Renal pelvis (tissue), 12 donors: ENCODE measurements around the gene SPACA6. TPM values are rescaled to one million over a fixed set of nuclear protein-coding genes. Genes with fewer than 3 reads are reported as not detected.
"Not testable (repeated sequence)": the region's sequence is repeated elsewhere in the genome, so short reads cannot be mapped to it uniquely, and the experiment has no call there.

ENCODE experiments used
- DNase-seq: peaks from one replicate; pipeline ENCODE4 v3.0.0-alpha.2; 2013
- long read RNA-seq, 16 experiments: transcript quantifications; one replicate each; lab custom pipeline, GENCODE V29; 2026
- polyA plus RNA-seq, 3 donors: library from polyadenylated mRNA; unstranded; fragments of 120-200 nt; gene quantifications; one replicate each; pipeline ENCODE4 v1.2.1, GENCODE V29; 2013; ENCODE audit not compliant: insufficient read length in 3 of 3

Gene SPACA6, protein sequence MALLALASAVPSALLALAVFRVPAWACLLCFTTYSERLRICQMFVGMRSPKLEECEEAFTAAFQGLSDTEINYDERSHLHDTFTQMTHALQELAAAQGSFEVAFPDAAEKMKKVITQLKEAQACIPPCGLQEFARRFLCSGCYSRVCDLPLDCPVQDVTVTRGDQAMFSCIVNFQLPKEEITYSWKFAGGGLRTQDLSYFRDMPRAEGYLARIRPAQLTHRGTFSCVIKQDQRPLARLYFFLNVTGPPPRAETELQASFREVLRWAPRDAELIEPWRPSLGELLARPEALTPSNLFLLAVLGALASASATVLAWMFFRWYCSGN
- polyA plus RNA-seq, result 10 to 100 TPM; 16.4 to 27.6 (median 24.1) TPM
- long read RNA-seq, donor 1, partial matches to known transcripts, result 0 of 1 reads
- long read RNA-seq, donor 1, other reads (novel, unspliced or antisense), result 0 of 1 reads
- long read RNA-seq, donor 2, partial matches to known transcripts, result 0 of 2 reads
- long read RNA-seq, donor 2, other reads (novel, unspliced or antisense), result 0 of 2 reads
- long read RNA-seq, donor 3, partial matches to known transcripts, result 0 of 3 reads
- long read RNA-seq, donor 3, other reads (novel, unspliced or antisense), result 0 of 3 reads
- long read RNA-seq, donor 4, partial matches to known transcripts, result 0 of 4 reads
- long read RNA-seq, donor 4, other reads (novel, unspliced or antisense), result 0 of 4 reads
- long read RNA-seq, donor 5, partial matches to known transcripts, result 0 of 1 reads
- long read RNA-seq, donor 5, other reads (novel, unspliced or antisense), result 0 of 1 reads
- long read RNA-seq, donor 6, partial matches to known transcripts, result 0 of 2 reads
- long read RNA-seq, donor 6, other reads (novel, unspliced or antisense), result 0 of 2 reads
- long read RNA-seq, donor 7, partial matches to known transcripts, result 0 of 2 reads
- long read RNA-seq, donor 7, other reads (novel, unspliced or antisense), result 0 of 2 reads
- long read RNA-seq, donor 8, result 0 reads
- long read RNA-seq, donor 9, partial matches to known transcripts, result 5 of 7 reads
- long read RNA-seq, donor 9, other reads (novel, unspliced or antisense), result 0 of 7 reads
- long read RNA-seq, donor 10, partial matches to known transcripts, result 0 of 6 reads
- long read RNA-seq, donor 10, other reads (novel, unspliced or antisense), result 0 of 6 reads
- long read RNA-seq, donor 11, partial matches to known transcripts, result 0 of 1 reads
- long read RNA-seq, donor 11, other reads (novel, unspliced or antisense), result 0 of 1 reads
- long read RNA-seq, donor 12, partial matches to known transcripts, result 0 of 1 reads
- long read RNA-seq, donor 12, other reads (novel, unspliced or antisense), result 0 of 1 reads
- long read RNA-seq, donor 13, partial matches to known transcripts, result 0 of 2 reads
- long read RNA-seq, donor 13, other reads (novel, unspliced or antisense), result 0 of 2 reads
- long read RNA-seq, donor 14, partial matches to known transcripts, result 10 of 11 reads
- long read RNA-seq, donor 14, other reads (novel, unspliced or antisense), result 0 of 11 reads
- long read RNA-seq, donor 15, partial matches to known transcripts, result 0 of 5 reads
- long read RNA-seq, donor 15, other reads (novel, unspliced or antisense), result 0 of 5 reads
- long read RNA-seq, donor 16, partial matches to known transcripts, result 0 of 3 reads
- long read RNA-seq, donor 16, other reads (novel, unspliced or antisense), result 0 of 3 reads

DNA sequence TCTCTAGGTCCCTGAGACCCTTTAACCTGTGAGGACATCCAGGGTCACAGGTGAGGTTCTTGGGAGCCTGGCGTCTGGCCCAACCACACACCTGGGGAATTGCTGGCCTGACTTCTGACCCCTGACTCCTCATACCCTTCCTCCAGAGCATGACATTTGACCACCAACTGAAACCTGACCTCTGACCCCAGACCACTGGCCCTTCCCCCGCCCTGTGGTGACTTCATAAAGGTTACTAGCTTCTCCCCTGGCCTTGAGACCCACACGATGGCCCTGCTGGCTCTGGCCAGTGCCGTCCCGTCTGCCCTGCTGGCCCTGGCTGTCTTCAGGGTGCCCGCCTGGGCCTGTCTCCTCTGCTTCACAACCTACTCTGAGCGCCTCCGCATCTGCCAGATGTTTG lies at the start of gene SPACA6:
Gene SPACA6, plus strand, starts transcription at position 71 of the 400 bp plus-strand sequence. Its CDS starts 197 bp downstream, at position 268.
- no peak for DNase-seq

DNA sequence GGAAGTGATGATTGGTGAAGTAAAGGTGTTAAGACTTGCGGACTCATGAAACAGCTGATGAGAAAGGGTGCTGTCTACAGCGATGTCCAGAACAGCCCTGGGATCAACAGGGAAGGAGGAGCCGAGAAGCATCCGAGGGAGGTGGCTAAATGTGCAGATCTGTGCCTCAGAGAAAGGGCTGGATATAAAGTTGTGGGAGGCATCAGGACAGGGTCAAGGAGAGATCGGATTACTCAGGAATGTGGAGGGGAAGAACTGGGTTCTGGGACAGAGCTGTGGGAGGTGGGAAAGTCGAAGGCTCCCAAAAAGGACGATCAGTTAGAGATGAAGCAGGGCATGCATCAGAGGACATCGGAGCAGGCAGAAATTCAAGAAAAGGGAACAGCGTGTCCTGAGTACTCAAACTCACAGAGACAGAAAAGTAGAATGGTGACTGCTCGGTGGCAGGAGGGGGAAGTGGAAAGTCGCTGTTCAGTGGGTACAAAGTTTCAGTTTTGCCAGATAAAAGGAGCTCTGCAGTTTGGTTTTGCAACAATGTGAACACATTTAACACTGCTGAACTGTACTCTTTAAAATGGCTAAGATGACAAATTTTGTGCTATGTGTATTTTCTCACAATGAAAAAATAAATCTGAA lies 48.4 kb upstream of the SPACA6 start:
- no peak for DNase-seq

GRCh38 chr19:51646730-51647129 lies 46.4 kb upstream of the SPACA6 start, which contains the start of gene SIGLEC14:
Gene SIGLEC14, minus strand, starts transcription at chr19:51646825. Its CDS starts 66 bp downstream, at chr19:51646759.
- not testable (repeated sequence) for DNase-seq

- no peak for DNase-seq
Measured at GRCh38 chr19:51647318-51647717, 45.8 kb upstream of the SPACA6 start.

DNA sequence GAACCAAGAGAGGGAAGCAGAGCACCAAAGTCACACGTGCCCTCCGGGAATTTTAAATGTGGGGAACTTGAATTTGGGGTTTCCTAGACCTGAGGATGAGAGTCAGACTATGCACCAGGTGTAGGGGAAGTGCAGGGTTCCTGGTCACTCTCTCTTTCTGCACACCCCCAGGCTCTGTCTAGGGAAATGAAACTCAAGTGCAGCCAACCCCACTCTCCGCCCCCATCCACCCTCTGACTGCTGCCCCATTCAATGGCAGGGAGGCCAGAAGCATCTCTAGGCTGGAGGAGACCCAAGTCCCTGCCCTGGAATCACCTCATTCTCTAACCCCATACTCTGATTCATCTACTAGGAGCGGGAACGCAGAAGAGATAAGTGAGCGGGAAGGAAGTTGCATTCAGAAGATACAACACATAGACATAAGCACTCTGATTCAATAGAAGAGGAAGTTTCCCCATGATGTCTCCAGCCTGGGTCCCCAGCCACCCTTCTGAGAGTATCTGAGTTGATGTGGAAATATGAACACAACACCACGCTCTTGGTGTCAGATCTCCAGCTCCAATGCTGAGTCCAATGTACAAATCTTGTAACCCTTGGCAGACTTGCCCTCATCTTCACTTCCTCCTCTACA lies 41.8 kb upstream of the SPACA6 start:
- DNase-seq, result no peak

GRCh38 chr19:51652266-51652665 lies 40.9 kb upstream of the SPACA6 start:
- DNase-seq, result no peak

DNA sequence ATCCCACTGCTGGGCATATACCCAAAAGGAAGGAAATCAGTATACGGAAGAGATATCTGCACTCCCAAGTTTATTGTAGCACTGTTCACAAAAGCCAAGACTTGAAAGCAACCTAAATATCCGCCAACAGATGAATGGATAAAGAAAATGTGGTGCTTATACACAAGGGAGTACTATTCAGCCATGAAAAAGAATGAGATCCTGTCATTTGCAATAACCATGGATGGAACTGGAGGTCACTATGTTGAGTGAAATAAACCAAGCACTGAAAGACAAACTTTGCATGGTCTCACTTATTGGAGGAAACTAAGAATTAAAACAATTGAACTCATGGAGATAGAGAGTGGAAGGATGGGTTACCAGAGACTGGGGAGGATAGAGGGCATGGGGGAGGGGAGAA lies 40.0 kb upstream of the SPACA6 start:
- no peak for DNase-seq

DNA sequence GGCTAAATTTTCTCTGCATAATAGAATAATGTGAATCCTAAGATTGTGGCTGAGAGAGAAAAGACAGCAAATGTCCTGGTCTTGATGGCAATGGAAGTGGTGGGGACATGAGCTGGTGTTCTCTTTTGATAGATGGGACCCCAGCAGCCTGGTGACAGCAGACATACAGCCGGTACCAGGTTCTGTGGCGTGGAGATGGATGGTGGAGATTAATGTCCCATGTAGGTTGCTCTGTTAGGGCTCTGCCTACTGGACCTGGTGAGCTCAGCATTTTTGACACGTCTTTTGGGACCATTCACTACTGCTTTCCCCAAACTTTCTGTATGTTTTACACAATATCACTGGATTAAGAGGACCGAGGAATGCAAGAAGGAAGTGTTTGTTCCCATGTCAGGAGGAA lies 38.3 kb upstream of the SPACA6 start:
- DNase-seq, result no peak

GRCh38 chr19:51660975-51661600 lies 32.0 kb upstream of the SPACA6 start:
- peak; percentile 76 for DNase-seq

DNA sequence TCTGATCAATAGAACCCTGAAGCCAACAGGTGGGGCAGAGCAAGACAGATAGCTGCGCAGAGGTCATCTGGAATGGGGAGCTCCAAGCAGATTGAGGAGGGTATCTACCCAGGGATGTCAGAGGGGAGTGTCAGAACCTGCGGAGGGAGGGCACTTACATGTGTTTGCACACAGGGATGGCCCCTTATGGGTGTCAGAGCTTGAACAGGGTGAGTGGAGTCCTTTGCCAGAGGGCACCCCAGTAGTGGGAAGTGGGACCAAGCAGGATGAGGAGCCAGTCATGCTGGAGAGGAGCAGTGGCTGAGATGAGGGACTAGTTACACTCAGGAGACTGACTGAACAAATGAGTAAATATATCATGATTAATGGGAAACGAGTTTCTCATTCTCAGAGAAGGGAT lies 29.5 kb upstream of the SPACA6 start:
- DNase-seq, result no peak

DNA sequence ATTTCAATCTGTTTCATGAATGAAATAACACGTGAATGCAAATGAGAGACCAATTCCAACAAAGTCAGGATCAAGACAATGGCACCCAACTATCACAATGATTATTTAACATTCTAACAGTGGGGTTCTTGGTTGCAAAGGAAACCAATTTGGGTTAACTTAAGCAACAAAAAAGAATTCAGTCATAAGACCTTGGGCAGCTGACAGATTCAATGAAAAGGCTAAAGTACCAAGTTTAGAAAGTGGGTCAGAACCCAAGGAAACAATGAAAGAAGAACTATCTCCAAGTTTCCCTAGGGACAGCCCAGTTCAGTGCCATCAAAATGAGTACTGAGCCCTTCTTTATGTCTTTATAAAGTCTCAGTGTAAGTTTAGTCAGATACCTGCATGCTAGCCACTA lies 29.0 kb upstream of the SPACA6 start:
- DNase-seq, result no peak

GRCh38 chr19:51664997-51665396 lies 28.1 kb upstream of the SPACA6 start:
- DNase-seq, result no peak

DNA sequence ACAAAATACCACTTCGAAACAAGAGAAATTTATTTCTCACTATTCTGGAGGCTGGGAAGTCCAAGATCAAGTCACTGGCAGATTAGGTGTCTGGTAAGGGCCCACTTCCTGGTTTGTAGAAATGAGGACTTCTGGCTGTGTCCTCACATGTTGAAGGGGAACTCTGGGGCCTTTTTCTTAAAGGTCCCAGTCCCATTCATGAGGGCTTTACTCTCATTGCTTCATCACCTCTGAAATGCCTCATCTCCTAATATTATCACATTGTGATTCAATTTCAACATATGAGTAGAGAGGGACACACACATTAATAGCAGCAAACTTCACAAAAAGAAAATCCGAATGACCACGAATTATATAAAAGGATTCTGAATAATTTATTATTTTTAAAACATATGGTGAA lies 24.9 kb upstream of the SPACA6 start:
- no peak for DNase-seq

GRCh38 chr19:51675911-51676565 lies 17.1 kb upstream of the SPACA6 start:
- not testable (repeated sequence) for DNase-seq

DNA sequence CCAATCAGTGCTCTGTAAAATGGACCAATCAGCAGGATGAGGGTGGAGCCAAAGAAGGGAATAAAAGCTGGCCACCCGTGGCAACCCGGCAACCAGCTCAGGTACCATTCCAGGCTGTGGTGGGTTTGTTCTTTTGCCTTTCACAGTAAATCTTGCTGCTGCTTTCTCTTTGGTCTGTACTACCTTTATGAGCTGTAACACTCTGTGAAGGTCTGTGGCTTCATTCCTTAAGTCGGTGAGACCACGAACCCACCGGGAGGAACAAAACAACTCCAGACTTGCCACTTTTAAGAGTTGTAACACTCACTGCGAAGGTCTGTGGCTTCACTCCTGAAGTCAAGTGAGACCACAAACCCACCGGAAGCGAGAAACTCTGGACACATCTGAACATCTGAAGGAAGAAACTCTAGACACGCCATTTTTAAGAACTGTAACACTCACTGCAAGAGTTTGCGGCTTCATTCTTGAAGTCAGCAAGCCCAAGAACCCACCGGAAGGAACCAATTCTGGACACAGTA lies 16.5 kb upstream of the SPACA6 start:
- DNase-seq, result no peak

DNA sequence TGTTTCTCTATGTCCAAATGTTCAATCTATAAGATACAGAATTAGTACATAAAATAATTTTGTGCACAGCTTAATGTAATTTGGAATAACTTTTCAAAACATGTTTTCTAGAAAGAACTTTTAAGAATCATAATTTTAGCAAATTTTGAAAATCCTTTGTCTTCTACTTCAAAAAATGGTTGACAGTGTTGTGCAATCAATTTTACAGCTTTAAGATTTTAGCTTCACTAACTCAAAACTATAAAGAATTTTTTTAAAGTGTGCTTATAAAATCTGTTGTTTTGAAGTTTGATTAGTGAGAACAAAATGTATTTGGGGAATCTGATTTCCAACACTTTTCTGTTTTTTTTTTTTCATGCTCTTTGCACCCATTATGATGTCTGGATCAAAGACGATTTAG lies 12.7 kb upstream of the SPACA6 start:
- DNase-seq, result no peak

DNA sequence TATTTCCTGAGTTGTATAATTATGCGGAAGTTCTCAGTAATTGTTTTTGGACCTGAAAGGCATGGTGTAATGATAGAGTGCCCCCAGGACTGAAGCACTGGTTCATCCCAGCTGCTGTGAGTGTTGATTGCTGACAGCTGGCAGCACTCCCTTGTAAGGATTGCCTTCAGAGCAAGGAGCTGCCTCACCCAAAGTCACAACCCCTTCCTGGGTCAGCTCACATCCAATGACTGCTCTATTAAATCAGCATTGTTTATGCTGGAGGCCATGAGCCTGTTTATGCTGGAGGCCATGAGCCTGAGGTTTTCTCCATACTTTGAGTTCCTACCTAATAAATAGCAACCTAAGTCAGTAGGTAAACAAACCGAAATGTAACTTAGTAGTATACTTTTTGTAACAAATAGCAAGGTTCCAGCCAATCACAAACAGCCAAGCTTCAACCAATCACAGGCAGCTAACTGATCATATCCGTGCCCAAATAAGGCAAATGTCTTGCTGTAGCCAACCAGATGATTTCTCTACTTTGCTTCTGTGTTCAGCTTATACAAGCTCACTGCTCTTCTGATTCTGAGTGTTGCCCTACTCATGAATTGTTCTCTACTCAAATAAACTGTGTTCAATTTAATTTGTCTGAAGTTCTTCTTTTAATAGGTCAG lies 11.7 kb upstream of the SPACA6 start:
- DNase-seq, result peak; percentile 38

DNA sequence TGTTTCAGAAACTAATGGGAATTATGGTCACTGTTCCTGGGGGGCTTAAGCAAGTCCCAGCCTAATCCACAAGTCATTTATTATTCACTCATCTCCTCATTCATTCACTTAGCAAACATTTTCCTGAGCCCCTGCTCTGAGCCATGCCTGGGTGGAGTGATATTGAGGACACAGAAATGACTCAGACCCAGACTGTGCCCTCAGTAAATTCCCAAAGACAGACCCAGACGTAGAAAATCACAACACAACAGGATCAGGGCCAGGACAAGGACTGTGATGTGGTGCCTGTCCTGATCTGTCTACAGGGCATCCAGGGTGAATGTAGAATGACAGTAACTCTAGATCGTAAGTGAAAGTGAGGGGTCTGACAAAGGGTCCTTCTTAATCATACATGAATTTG lies 7.0 kb upstream of the SPACA6 start:
- no peak for DNase-seq
